Spinal cord (tissue), 10 donors: ENCODE measurements around the gene SCUBE3. TPM values are rescaled to one million over a fixed set of nuclear protein-coding genes. Genes with fewer than 3 reads are reported as not detected.

Experiments used
- DNase-seq, 6 donors: peaks; one replicate each; pipeline versions ENCODE4 v3.0.0 to v3.0.0-alpha.2; 2013 to 2015; ENCODE audit warnings: low spot score in 6 of 6, low read depth in 4 of 6
- H3K27ac ChIP-seq: one replicate; pipeline ENCODE4 v1.5.1; 2013; ENCODE audit warnings: low read depth, low read length, control low read depth
- H3K27me3 ChIP-seq: one replicate; pipeline ENCODE4 v1.6.1; 2013; ENCODE audit warnings: low read length; ENCODE audit not compliant: control insufficient read depth, insufficient read depth
- H3K36me3 ChIP-seq: one replicate; pipeline ENCODE4 v1.6.1; 2013; ENCODE audit warnings: low read length; ENCODE audit not compliant: control insufficient read depth, insufficient read depth
- H3K4me1 ChIP-seq: one replicate; pipeline ENCODE4 v1.6.1; 2013; ENCODE audit warnings: low read length; ENCODE audit not compliant: control insufficient read depth, insufficient read depth
- H3K4me3 ChIP-seq: one replicate; pipeline ENCODE4 v1.5.1; 2013; ENCODE audit warnings: low read depth, low read length, control low read depth
- H3K9me3 ChIP-seq: one replicate; pipeline ENCODE4 v1.6.1; 2013; ENCODE audit warnings: low read length; ENCODE audit not compliant: control insufficient read depth, insufficient read depth
- WGBS: methylation state at CpG from one replicate; pipeline ENCODE4 v1.1.5; 2013; ENCODE audit warnings: missing lambda C conversion rate; ENCODE audit not compliant: insufficient coverage; 5-methylcytosine and 5-hydroxymethylcytosine counted together
- polyA plus RNA-seq, 2 donors: library from polyadenylated mRNA; unstranded; fragments of 120-200 nt; gene quantifications; one replicate each; pipeline ENCODE4 v1.2.1, GENCODE V29; 2013; ENCODE audit not compliant: insufficient read length in 2 of 2
- total RNA-seq, 2 donors: library from RNA; depleted of rRNA in 1 of 2; stranded (reverse); fragments of 120-200 nt in 1 of 2; fragments of >200 nt in 1 of 2; gene quantifications; one replicate each; pipeline versions ENCODE4 v1.2.3 to v1.2.4, GENCODE V29; 2013 to 2014
- donor health status: healthy.

SCUBE3 gene
- total and polyA plus RNA-seq, 4 donors = 4.4 to 11.5 (median 7.9) TPM

GRCh38 chr6:35170891-35171290, 42.9 kb upstream of the SCUBE3 start:
- Histone ChIP-seq H3K36me3 (no peaks in the 10 kb centered on the region), H3K9me3 (no peaks in the 10 kb centered on the region), H3K4me3 (no peak overlapping the region), H3K27me3 (no peaks in the 10 kb centered on the region), H3K27ac (no peak overlapping the region), H3K4me1 (peaks cover 21% of the 10 kb centered on the region)
- no peak for DNase-seq
- WGBS = 100% methylated on average over 3 of the region's 3 CpGs

DNA sequence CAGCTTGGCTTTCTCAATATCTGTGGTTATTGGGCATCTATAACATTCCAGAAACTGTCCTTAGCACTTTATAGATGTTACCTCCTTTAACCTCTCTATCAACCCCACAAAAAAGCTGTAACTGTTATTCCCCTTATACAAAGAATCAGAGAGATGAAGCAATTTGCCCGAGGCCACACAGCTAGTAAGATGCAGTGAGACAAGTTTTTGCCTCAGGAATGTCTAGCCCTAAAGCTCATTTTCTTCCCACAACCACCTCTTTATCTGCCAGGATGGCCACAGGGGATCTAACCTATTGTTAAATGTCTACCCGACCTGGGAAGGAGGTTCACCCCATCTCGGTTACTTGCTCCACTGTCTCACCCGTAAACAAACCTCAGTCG, 40.7 kb upstream of the SCUBE3 start:
- H3K4me1 ChIP-seq = peaks cover 18% of the 10 kb centered on the region
- no peaks in the 10 kb centered on the region for H3K9me3 ChIP-seq
- WGBS = 71% methylated on average over 4 of the region's 5 CpGs
- DNase-seq = no peak
- H3K27ac ChIP-seq = no peak overlapping the region
- no peaks in the 10 kb centered on the region for H3K27me3 ChIP-seq
- H3K36me3 ChIP-seq = no peaks in the 10 kb centered on the region
- no peak overlapping the region for H3K4me3 ChIP-seq

DNA sequence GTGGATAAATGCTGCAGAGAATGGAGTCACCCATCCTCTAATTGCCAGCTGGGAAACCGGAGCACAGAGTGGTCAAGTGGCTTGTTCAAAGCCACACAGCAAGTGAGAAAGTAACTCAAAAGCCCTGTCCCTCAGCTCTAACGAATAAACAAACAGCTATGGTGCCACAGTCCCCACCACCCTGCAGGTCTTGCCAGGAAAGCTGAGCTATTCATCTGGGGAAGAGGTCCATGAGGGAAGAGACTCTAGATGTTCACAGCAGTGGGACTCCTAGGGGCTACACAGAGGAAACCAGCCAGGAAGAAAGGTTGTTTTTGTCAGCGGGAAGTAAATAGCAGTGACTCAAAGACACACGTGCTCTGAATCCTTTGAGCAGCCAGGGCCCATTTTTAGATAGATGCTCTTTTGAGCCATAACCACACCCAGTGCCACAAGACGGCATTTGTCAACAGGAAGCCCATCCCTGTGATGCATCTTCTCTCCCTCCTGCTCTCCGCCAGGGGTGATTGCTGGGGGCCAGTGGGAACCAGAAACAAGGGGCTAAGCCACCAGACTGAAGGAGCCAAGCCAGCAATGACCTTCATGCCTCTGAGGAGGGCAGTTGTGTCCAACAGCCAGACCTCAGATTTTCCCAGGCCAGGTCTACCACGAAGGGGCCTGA, 40.2 kb upstream of the SCUBE3 start:
- WGBS = 53% methylated on average over 6 of the region's 7 CpGs
- peaks cover 15% of the 10 kb centered on the region for H3K4me1 ChIP-seq
- H3K27me3 ChIP-seq = no peaks in the 10 kb centered on the region
- no peaks in the 10 kb centered on the region for H3K9me3 ChIP-seq
- no peaks in the 10 kb centered on the region for H3K36me3 ChIP-seq
- no peak overlapping the region for H3K4me3 ChIP-seq
- DNase-seq = peak in 1 of 6 donors; percentile 36
- no peak overlapping the region for H3K27ac ChIP-seq

DNA sequence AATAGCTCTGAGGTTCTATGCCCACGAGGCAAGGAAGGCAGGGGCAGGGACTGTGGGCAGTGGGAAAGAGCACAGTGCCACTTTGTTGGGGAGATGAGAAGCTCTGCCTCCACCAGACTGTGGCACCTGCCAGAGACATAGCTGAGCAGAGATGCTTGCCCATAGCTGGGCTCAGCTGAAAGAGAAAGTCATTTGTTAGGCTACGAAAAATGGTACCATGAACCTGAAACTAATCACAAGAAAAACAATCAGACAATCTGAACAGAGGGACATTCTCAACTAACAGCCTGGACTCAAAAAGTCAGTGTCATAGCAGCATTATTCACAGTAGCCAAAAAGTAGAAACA, 39.7 kb upstream of the SCUBE3 start:
- no peaks in the 10 kb centered on the region for H3K36me3 ChIP-seq
- H3K4me3 ChIP-seq = no peak overlapping the region
- H3K9me3 ChIP-seq = no peaks in the 10 kb centered on the region
- DNase-seq = no peak
- peaks cover 12% of the 10 kb centered on the region for H3K4me1 ChIP-seq
- H3K27ac ChIP-seq = no peak overlapping the region
- H3K27me3 ChIP-seq = no peaks in the 10 kb centered on the region
- 51% methylated on average over 2 of the region's 2 CpGs for WGBS

- no peak overlapping the region for H3K4me3 ChIP-seq
- H3K9me3 ChIP-seq = no peaks in the 10 kb centered on the region
- no peak for DNase-seq
- no peak overlapping the region for H3K27ac ChIP-seq
- peaks cover 16% of the 10 kb centered on the region for H3K4me1 ChIP-seq
- WGBS = no CpG with 5 or more reads among the region's 4 CpGs
- H3K36me3 ChIP-seq = no peaks in the 10 kb centered on the region
- no peaks in the 10 kb centered on the region for H3K27me3 ChIP-seq
Measured at GRCh38 chr6:35174501-35174900, 39.3 kb upstream of the SCUBE3 start.

DNA sequence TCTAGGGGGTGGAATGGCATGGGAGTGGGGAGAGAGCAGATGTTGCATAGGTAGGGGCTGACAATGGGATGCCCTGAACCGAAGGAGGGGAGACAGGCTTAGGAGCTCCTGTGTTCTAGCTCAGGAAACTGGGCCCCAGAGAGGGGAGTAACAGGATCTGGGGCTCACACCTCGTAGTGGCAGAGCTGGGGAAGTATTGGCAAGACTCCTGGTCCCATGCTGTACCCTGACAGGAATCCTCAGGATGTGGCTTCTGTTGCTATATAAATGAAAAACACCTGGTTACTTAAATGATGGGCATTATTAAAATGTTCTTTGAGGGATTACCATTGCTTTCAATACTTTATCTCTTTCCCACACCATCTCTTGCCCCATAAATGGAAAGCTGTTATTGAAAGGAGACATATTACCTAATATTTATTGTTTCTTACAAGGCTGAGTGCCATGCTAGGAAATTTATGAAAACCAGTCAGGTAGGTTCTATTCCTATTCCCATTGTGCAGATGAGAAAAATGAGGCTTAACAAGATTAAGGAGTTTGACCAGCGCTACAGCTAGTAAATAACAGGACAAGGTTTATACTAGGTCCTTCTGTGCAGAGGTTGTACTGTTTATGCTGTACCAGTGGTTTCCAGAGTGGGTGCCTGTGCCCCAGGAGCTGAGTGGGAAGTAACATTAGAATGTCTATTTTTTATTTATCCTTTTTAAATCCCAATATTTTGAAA, 37.3 kb upstream of the SCUBE3 start:
- H3K27ac ChIP-seq = no peak overlapping the region
- no peaks in the 10 kb centered on the region for H3K27me3 ChIP-seq
- DNase-seq = no peak
- H3K4me1 ChIP-seq = peaks cover 21% of the 10 kb centered on the region
- H3K9me3 ChIP-seq = no peaks in the 10 kb centered on the region
- 68% methylated on average over 3 of the region's 3 CpGs for whole genome bisulfite sequencing
- H3K36me3 ChIP-seq = no peaks in the 10 kb centered on the region
- H3K4me3 ChIP-seq = no peak overlapping the region

DNA sequence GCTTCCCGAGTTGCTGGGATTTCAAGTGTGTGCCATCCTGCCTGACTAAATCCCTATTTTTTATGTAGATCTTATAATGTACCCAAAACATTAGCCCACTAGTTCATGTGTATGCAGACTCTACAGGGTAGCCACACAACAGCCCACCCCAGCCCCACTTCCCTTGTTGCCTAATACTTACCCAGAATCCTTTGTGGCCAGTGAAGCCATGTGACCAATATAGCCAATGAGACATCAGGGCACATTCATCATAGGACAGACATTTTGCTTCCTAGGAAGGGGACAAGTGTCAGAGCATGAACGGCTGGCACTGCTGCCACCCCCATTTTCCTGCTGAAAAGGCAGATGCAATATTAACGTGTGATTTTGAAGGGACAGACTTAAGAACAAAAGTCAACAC, 36.6 kb upstream of the SCUBE3 start:
- H3K4me3 ChIP-seq = no peak overlapping the region
- no CpG with 5 or more reads among the region's 3 CpGs for WGBS
- H3K4me1 ChIP-seq = peaks cover 28% of the 10 kb centered on the region
- DNase-seq = no peak
- H3K36me3 ChIP-seq = no peaks in the 10 kb centered on the region
- peaks cover 5% of the 10 kb centered on the region for H3K27me3 ChIP-seq
- no peak overlapping the region for H3K27ac ChIP-seq
- H3K9me3 ChIP-seq = no peaks in the 10 kb centered on the region

- H3K4me3 ChIP-seq = no peak overlapping the region
- 100% methylated on average over 2 of the region's 2 CpGs for WGBS
- H3K27me3 ChIP-seq = peaks cover 6% of the 10 kb centered on the region
- DNase-seq = no peak
- H3K4me1 ChIP-seq = peaks cover 30% of the 10 kb centered on the region
- no peaks in the 10 kb centered on the region for H3K36me3 ChIP-seq
- no peaks in the 10 kb centered on the region for H3K9me3 ChIP-seq
- no peak overlapping the region for H3K27ac ChIP-seq
Measured at GRCh38 chr6:35177596-35177995, 36.2 kb upstream of the SCUBE3 start.

GRCh38 chr6:35178012-35178411, 35.7 kb upstream of the SCUBE3 start:
- H3K36me3 ChIP-seq = no peaks in the 10 kb centered on the region
- no peaks in the 10 kb centered on the region for H3K9me3 ChIP-seq
- WGBS = no CpG with 5 or more reads among the region's 2 CpGs
- H3K4me1 ChIP-seq = peaks cover 30% of the 10 kb centered on the region
- no peak for DNase-seq
- no peak overlapping the region for H3K4me3 ChIP-seq
- H3K27ac ChIP-seq = no peak overlapping the region
- H3K27me3 ChIP-seq = peaks cover 6% of the 10 kb centered on the region
